Stimulated activated CD8-positive, alpha-beta memory T cell treated with anti-CD3 and anti-CD28 coated beads, Interleukin-4, amount 100 ng/mL, for 48 hours (primary cell): ENCODE measurements around the gene RSKR.
"Not testable (repeated sequence)": the region's sequence is repeated elsewhere in the genome, so short reads cannot be mapped to it uniquely, and the experiment has no call there.

Source experiments
- DNase-seq: peaks from one replicate; pipeline ENCODE4 v3.0.0-alpha.2; 2020

The RSKR gene, protein sequence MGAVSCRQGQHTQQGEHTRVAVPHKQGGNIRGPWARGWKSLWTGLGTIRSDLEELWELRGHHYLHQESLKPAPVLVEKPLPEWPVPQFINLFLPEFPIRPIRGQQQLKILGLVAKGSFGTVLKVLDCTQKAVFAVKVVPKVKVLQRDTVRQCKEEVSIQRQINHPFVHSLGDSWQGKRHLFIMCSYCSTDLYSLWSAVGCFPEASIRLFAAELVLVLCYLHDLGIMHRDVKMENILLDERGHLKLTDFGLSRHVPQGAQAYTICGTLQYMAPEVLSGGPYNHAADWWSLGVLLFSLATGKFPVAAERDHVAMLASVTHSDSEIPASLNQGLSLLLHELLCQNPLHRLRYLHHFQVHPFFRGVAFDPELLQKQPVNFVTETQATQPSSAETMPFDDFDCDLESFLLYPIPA

DNA sequence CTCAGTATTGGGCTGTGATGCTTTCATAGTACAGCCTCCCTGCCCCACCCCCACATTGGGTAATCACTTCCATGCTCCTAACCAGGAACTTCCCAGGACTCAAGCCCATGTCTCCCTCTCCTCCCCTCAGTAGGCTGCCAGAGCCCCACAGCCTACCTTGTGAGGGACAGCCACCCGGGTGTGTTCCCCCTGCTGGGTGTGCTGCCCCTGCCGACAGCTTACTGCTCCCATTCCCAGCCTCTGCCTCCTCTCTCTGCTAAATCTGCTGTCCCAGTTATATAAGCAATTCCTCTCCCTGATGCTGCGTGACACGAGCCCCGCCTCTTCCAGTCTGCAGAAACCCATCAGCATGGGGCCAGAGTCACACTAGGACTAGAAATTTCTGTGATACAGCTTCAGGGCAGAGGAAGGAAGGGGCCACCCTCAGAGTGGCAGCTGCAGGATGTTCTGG, at the start of gene RSKR:
Gene RSKR (minus strand): TSS at position 255 of the 451 bp plus-strand sequence. CDS start 24 bp downstream, at position 231.
- DNase-seq, result no peak

DNA sequence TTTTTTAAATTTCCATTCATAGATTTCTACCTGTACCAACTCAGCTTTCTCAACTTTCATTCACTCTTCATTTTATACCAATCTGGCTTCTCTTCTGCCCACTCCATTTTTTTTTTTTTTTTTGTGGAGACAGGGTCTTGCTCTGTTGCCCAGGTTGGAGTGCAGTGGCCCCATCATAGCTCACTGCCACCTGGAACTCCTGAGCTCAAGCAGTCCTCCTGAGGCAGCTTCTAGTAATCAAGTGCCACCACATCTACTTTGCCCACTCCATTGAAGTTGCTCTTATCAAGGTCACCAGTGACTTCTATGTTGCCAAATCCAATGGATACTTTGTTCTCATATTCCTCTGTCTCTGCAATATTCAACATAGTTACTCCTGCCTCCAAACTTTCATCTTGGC, 49.7 kb upstream of the RSKR start:
- DNase-seq, result no peak

DNA sequence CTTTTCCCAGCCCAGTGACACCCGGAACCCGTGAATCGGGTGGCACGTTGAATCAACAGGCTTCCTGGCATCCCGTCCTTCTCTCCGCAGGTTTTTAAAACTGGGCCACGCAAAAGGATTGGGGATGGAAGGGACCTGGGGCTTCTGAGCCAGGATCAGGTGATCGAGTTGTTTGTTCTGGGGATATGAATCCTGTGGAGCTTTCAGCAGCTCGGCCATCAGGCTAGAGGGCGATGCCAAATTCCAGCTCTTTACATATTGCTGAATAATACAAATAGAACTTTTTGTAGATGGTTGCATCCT, 48.5 kb upstream of the RSKR start:
- no peak for DNase-seq

DNA sequence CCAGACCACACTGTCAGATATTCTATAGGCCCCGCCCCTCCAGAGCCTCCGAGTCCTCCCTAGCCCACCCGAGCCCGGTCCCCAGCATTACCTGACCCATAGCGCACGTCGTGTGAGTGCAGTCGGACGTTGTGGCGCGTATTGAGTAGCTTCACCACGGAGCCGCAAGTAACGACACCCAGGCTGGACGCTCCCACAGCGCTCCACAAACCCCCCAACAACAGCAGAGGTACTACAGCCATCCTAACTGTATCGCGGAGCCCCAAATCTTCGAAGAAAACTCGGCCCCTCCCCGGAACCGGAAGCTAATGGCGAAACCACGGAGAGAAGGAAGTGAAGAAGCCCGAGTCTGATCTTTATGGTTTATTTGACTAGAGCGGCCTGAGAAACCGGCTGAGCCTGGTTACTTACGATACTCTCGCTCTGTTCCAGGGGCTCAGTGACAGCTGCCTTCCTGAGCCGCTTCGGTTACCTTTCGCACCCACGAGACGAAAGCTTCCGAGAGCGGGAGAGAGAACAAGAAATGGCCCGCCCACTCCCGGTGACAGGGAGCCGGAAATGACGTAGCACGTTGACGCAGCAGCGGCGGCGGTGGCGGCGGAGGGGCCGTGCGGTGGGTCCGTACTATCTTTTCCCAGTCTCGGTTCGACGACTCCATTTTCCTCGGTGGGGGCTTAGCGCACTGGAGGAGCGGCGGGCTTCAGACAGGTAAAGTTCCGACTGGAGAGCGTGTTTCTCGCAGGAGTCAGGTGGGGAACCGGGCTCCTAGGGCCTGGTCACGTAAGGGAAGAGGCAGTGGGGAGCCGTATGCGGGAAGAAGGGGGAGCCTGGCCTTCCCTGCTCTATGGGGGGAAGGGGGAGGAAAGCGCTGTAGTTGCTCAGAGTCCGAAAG, 47.9 kb upstream of the RSKR start, which contains the start of the genes SDF2 and SUPT6H:
Gene SDF2 (minus strand): TSS at position 272 of the 892 bp plus-strand sequence. CDS start 30 bp downstream, at position 242.
Gene SUPT6H (plus strand): TSS at position 571 of the 892 bp plus-strand sequence. CDS start 11,197 bp downstream, outside the sequence.
- peak; percentile 99 for DNase-seq

DNA sequence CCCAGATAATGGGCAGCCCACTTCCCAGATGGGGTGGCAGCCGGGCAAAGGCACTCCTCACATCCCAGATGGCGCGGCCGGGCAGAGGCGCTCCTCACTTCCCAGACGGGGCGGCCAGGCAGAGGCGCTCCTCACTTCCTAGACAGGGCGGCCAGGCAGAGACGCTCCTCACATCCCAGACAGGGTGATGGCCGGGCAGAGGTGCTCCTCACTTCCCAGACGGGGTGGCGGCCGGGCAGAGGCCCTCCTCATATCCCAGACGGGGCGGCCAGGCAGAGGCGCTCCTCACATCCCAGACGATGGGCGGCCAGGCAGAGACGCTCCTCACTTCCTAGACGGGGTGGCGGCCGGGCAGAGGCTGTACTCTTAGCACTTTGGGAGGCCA, 45.5 kb upstream of the RSKR start:
- not testable (repeated sequence) for DNase-seq

DNA sequence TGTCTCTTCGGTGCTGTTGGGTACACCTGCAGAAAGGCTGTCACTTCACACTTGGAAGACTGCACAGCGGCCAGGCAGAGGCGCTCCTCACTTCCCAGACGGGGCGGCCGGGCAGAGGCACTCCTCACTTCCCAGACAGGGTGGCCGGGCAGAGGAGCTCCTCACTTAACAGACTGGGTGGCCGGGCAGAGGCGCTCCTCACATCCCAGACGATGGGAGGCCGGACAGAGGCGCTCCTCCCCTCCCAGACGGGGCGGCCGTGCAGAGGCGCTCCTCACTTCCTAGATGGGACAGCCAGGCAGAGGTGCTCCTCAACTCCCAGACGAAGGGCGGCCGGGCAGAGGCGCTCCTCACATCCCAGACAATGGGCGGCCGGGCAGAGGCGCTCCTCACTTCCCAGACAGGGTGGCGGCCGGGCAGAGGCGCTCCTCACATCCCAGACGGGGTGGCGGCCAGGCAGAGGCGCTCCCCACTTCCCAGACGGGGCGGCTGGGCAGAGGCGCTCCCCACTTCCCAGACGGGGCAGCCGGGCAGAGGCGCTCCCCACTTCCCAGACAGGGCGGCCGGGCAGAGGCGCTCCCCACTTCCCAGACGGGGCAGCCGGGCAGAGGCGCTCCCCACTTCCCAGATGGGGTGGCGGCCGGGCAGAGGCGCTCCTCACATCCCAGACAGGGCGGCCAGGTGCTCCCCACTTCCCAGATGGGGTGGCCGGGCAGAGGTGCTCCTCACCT, 44.9 kb upstream of the RSKR start:
- not testable (repeated sequence) for DNase-seq

DNA sequence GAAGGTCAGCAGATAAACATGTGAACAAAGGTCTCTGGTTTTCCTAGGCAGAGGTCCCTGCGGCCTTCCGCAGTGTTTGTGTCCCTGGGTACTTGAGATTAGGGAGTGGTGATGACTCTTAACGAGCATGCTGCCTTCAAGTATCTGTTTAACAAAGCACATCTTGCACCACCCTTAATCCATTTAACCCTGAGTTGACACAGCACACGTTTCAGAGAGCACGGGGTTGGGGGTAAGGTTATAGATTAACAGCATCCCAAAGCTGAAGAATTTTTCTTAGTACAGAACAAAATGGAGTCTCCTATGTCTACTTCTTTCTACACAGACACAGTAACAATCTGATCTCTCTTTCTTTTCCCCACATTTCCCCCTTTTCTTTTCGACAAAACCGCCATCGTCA, 44.4 kb upstream of the RSKR start:
- not testable (repeated sequence) for DNase-seq

DNA sequence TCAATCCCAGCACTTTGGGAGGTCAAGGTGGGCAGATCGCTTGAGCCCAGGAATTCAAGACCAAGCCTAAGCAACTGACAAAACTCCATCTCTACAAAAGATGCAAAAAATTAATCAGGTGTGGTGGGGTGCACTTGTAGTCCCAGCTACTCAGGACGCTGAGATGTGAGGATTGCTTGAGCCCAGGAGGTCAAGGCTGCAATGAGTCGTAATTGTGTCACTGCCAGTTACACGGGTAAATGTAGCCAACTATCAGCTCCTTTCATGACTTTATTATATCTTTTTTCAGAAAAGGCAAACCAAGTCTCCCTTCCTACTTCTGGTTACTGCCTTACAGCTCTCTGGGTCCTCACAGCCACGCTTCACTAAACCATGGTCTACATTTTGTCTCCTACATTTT, 43.8 kb upstream of the RSKR start:
- no peak for DNase-seq

DNA sequence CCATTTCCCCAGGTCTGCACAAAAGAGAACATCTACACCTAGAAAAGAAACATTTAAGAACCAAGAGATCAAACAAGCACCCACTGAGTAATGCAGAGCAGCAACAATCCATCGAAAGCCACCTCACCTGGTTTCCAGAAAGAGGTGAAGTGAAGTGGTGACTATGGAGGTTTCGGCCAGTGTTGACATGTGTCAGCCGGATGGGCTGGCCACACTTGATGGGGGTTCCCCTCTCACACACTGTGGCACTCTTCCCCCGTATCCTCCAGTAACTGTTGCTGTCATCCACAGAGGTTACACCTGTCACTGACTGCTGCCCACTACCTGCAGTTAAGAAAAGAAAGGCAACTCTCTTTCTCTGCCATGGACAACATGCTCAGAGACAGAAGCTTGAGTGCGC, 41.2 kb upstream of the RSKR start:
- no peak for DNase-seq

DNA sequence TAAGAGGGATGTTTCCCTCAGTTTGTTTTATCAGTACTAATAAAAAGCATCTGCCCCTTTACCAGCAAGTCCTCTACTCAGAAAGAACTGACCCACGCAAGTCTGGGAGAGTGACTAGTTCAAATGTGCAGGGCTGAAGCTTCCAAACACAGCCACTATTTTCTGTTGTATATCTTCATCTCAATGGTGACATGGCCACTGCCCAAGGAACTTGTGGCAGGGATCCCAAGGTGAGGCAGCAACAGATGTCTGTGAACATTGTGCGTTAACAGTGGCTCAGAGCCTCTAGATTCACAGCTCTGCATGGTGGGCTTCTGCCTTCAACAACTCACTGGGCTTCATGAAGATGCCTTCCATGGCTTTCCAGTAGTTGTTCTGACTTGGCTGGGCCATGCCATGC, 34.7 kb upstream of the RSKR start:
- DNase-seq, result no peak

DNA sequence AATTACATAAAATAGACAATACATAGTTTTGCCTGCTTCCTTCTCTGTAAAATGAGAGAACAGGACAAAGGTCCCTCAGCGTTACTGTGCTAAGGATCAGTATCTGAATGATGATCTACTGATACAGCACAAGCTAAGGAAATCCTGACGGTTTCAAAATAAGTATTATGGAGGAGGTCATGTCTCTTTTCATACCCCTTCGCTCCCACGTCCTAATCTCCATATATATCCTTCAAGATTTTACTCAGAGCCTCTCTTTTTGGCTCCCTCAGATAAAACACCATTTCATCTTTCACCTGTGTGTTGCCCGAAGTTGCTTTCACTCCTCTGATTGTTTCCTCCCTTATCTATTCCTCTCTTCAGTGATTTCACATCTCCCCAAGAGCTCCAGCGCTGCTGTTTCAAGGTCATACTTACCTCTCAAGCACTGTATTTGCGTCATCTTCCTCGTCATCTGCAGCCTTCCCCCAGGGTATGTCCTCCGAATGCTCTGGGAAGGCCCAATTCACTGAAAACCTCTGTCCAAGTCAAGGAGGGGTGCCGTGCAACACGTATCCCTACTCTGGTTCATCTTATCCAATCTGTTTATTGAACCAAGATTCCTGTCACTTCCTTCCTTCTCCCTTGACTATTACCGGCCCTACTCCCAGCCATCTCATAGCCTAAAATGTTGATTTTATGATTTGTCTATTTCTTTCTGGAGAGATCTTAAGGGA, 32.2 kb upstream of the RSKR start:
- peak; percentile 31 for DNase-seq

DNA sequence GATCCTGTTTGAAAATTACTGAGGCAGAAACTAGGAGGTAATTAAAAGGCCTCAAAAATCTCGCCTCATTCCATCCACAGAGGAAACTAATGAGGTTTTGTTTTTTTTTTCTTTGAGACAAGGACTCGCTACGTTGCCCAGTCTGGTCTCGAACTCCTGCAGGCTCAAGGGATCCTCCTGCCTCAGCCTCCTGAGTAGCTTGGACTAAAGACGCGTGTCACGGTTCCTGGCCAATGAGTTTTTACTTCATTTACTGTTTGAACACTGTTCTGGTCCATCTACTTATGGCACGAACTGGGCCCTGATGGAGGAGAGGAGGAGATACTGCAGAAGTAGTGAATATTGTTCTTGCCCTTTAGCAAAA, 31.6 kb upstream of the RSKR start:
- DNase-seq, result peak; percentile 41

DNA sequence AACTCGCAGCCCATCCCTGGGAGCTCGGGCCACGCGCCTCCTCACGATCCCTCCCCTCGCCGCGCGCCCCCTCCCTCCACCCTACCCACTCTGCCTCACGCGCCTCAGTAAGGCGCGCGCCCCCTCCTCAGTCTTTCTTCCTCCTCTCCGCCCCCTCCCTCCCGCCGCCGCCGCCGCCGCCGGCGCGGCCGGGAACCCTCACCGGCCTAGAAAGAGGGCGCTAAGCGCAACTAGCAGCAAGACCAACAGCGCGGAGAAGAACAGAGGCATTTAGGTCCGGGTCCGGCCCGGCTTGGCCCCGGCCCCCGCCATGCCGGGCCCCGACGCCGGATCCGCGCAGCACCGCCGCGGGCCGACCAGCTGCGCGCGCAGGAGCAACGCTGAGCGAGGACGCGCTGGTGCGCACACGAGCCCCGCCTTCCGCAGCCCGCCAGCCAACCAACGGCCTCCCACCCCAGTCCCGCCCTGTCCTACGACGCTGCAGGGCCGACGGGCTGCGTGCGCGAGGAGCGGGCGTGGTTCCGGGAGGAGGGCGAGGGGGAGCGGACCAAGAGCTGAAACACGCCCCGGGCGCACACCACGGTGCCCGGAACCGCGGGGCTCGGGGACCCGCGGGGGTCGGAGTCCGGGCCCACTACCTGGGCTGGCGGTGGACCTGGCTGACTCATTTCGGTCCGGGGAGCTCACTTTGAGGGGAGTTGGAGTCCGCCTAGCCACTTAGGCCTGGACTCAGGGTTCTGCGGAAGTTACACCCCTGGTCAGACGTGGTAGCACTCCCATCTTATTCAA, 31.0 kb upstream of the RSKR start, which contains the start of gene BLTP2:
Gene BLTP2 (minus strand): TSS at position 372 of the 789 bp plus-strand sequence. CDS start 102 bp downstream, at position 270.
- DNase-seq, result peak; percentile 96

DNA sequence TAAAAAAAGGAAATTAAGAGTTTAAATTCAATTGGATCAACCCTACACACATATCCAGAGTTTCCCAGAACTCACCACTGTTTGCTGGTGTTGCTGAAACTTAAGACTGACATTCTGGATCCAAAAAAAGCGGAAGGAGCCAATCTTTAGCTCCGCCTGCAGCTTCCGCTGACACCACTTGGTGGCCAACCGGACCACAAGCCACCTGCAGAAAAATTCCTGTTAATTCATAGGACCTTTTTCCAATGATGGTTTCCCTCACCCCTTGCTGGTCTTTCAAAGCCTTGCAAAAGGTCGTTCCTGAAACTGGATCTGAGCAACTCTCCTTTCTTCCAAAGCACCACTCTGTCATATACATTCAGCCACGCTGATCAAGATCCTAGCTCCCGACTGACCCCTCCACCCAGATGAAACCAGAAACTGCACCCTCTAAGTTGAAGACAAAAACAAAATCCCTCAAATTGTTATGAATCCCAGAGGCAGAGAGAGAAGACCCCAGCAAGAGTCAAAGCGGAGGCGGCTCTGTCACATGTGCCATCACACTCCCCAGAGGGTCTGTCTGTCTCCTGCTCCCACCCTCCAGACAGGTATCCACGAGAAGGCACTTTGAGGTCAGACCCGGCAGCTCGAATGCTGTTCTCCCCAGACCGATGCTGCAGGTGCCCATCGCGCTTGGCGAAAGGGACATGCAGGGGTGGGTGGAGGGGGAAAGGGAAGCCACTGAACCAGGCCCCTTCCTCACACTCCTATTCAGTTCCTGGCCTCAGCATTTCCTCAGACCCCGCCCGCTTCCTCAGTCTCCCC, 30.2 kb upstream of the RSKR start:
- DNase-seq, result peak; percentile 51

DNA sequence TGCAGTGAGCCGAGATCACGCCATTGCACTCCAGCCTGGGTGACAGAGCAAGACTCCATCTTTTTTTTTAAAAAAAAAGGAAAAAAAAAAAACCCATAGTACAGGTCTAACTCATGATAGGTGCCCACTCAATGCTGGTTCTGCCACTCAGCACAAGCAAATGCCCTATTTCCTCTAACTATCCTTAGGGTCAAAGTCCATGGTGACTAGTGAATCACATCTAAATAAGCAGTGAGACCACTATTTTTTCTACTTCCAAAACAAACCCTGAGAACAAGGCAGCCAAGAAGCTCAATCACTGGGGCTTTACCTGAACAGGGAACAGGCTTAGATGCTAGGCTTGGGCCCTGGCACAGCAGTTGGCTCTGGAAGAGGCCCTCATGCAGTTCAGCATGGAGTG, 27.6 kb upstream of the RSKR start:
- no peak for DNase-seq

DNA sequence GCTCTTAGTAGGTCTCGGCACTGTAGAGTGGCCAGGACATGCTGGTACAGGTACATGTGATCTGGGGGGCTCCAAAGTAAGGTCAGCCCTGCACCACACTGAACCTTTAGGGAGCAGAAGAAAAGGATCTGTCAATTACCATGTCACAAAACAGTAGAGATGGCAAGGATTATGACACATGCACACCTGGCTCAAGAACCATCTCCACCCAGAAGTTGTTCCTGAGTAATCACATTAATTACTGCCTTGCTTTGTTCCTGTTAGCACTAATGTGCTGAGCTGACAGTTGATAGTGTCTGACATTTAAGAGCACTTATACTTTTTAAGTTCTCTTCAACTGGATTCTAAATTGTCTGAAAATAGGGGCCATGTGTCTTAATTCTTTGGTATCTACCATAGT, 21.5 kb upstream of the RSKR start:
- DNase-seq, result no peak

DNA sequence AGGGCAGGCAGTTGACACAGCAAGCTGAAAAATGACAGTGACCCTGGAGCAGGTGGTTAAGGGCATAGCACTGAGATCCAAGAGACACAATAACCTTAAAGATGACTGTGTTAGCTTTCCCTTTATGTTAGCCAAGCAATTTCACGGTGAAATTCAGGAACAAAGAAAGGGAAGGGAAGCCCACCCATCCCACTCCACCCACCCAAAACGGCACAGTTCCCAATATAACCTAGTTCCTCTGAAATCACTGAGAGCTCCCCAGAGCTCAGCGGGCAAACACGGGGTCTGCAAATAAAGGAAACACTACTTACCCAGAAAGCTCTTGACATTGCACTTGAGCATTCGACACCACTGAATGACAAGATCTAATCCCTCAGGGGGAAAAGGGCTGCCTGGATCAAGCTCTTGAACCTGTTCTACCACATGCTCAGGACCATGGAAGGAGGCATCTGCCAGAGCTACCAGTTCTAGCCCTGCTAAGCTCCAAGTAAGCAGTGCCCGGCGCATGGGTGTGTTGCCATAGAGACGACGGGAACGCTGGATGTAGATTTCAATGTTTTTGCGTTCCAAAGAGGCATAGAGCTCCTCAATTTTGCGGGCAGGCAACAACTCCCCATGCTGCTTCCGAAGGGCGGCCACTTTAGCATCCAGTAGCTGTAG, 20.4 kb upstream of the RSKR start:
- no peak for DNase-seq

DNA sequence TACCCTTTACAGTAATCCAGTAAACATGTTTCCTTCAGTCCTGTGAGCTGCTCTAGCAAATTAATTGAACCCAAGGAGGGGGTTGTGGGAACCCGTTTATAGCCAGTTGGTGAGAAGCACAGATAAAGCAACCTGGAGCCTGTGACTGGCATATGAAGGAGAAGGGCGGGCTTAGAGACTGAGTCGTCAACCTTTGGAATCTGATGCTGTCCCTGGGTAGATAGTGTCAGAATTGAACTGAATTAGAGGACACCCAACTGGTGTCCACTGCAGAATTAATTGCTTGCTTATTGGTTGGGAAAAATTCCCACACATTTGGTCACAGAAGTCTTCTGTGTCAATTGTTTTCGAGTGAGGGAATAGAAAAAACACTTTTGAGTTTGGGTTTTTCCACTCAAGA, 12.8 kb upstream of the RSKR start:
- no peak for DNase-seq

DNA sequence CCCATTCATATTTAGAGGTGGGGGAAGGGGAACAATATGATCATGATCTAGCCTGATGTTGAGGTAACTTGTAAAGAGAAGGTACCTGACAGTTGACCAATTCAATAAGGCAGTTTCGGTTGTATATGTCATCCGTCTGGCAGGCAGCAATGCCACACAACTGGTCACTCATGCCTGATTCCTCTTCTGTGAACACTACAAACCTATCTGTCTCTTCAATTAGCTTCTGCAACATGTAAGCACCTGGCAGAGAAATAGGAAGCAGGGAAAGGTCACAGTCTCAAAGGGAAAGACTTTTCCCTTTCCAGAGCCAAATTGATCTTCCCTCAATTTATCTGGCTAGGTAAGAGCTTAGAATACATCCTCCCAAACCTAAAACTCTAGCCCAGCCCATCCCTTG, 10.2 kb upstream of the RSKR start:
- DNase-seq, result no peak

DNA sequence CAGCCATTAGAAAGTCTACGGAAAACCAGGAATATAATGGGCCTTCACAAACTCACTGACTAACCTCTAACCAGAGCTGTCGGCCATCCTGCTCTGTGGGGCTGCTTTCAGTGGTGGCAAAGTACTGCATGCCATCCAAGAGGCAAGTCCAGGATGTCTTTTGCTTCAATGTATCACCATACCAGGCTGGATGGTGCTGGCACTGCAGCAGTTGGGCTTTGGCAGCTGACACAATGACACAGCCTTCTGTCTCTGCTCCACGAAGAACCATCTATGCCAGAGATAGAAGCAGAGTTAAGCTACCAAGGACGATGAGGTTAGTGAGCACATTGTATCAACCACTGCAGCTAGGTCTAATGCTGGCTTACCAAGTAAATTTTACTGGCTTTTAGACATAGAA, 9.7 kb upstream of the RSKR start:
- no peak for DNase-seq
